WTC11 (cell line): ENCODE measurements around the gene GTF2F1. TPM values are rescaled to one million over a fixed set of nuclear protein-coding genes. Genes with fewer than 3 reads are reported as not detected.

Experiments used
- ATAC-seq: fragments of 200-7000 bp; cut with Tn5 transposase; 2 replicates; pipeline ENCODE4 v1.10.0; 2021; ENCODE audit warnings: mild to moderate bottlenecking, moderate library complexity
- CTCF ChIA-PET: fragments of 300-600 bp; sonication (Branson Sonifier 250); formaldehyde crosslinking; loops from one replicate; lab custom pipeline; 2021; ENCODE audit warnings: antibody characterized with exemption; lab: Charles Lee
- POLR2A ChIA-PET: fragments of 350-600 bp; sonication (Branson Sonifier 250); formaldehyde crosslinking; loops from one replicate; lab custom pipeline; 2021; ENCODE audit warnings: antibody characterized with exemption; lab: Charles Lee
- DNase-seq: peaks from one replicate; pipeline ENCODE4 v3.0.0; 2021; ENCODE audit warnings: low spot score
- H3K27ac Mint-ChIP-seq: 2 replicates; pipeline ENCODE4 v1.8.0; 2021; ENCODE audit warnings: mixed read lengths
- H3K27me3 Mint-ChIP-seq: 2 replicates; pipeline ENCODE4 v1.8.0; 2021; ENCODE audit warnings: low read depth, mild to moderate bottlenecking, moderate library complexity, mixed read lengths
- H3K36me3 Mint-ChIP-seq: 2 replicates; pipeline ENCODE4 v1.8.0; 2021; ENCODE audit warnings: mixed read lengths
- H3K4me1 Mint-ChIP-seq: 2 replicates; pipeline ENCODE4 v1.8.0; 2022; ENCODE audit warnings: mixed read lengths
- H3K4me3 Mint-ChIP-seq: 2 replicates; pipeline ENCODE4 v1.8.0; 2021; ENCODE audit warnings: mild to moderate bottlenecking, moderate library complexity, mixed read lengths
- H3K9me3 Mint-ChIP-seq: 2 replicates; pipeline ENCODE4 v1.8.0; 2021; ENCODE audit warnings: mixed read lengths
- CREB1 ChIP-seq: sonication (generic); formaldehyde crosslinking; IDR thresholded peaks from 2 replicates; pipeline ENCODE4 v1.8.0; 2023; ENCODE audit warnings: mild to moderate bottlenecking, missing genetic modification reagents
- EMX1 ChIP-seq: fragments of 250-450 bp; sonication (Bioruptor Pico); IDR thresholded peaks from 2 replicates; pipeline ENCODE4 v1.8.0; 2021; ENCODE audit warnings: mild to moderate bottlenecking
- NFE2L1 ChIP-seq: sonication (generic); formaldehyde crosslinking; IDR thresholded peaks from 2 replicates; pipeline ENCODE4 v1.8.1; 2023; ENCODE audit warnings: missing genetic modification reagents
- PRRX2 ChIP-seq: fragments of 250-450 bp; sonication (Bioruptor Pico); IDR thresholded peaks from 2 replicates; pipeline ENCODE4 v1.8.0; 2021; ENCODE audit warnings: mild to moderate bottlenecking
- RORB ChIP-seq: fragments of 250-450 bp; sonication (Bioruptor Pico); IDR thresholded peaks from 2 replicates; pipeline ENCODE4 v1.9.0; 2021; ENCODE audit warnings: mild to moderate bottlenecking
- TP53 ChIP-seq: sonication (generic); formaldehyde crosslinking; IDR thresholded peaks from 2 replicates; pipeline ENCODE4 v1.8.1; 2023; ENCODE audit warnings: mild to moderate bottlenecking, missing genetic modification reagents
- ZNF138 ChIP-seq: sonication (generic); formaldehyde crosslinking; conservative IDR thresholded peaks from 2 replicates; pipeline ENCODE4 v1.8.1; 2022; ENCODE audit warnings: mild to moderate bottlenecking, moderate library complexity, missing genetic modification reagents
- ZNF416 ChIP-seq: fragments of 250-450 bp; sonication (Bioruptor Pico); IDR thresholded peaks from 2 replicates; pipeline ENCODE4 v1.9.0; 2021; ENCODE audit warnings: mild to moderate bottlenecking, inconsistent platforms
- ZNF671 ChIP-seq: fragments of 250-450 bp; sonication (Bioruptor Pico); IDR thresholded peaks from 2 replicates; pipeline ENCODE4 v1.8.0; 2021; ENCODE audit warnings: mild to moderate bottlenecking
- total RNA-seq: library from RNA; stranded (reverse); gene quantifications from 3 replicates; pipeline ENCODE4 v1.2.3, GENCODE V29; 2021
- TF ChIP-seq, protein P1 (sequence below): fragments of 200-600 bp; IDR thresholded peaks from 2 replicates; pipeline ENCODE4 v1.8.0; 2022; ENCODE audit warnings: antibody characterized with exemption
- TF ChIP-seq, protein P2 (sequence below): fragments of 250-450 bp; sonication (Bioruptor Pico); IDR thresholded peaks from 2 replicates; pipeline ENCODE4 v1.8.0; 2021; ENCODE audit warnings: mild to moderate bottlenecking
- TF ChIP-seq, protein P3 (sequence below): sonication (generic); formaldehyde crosslinking; IDR thresholded peaks from 2 replicates; pipeline ENCODE4 v1.8.0; 2023; ENCODE audit warnings: missing genetic modification reagents
- TF ChIP-seq, protein P4 (sequence below): fragments of 250-450 bp; sonication (Bioruptor Pico); conservative IDR thresholded peaks from 2 replicates; pipeline ENCODE4 v1.9.0; 2021; ENCODE audit warnings: mild to moderate bottlenecking
- TF ChIP-seq, protein P5 (sequence below): sonication (generic); formaldehyde crosslinking; IDR thresholded peaks from 2 replicates; pipeline ENCODE4 v1.8.0; 2022; ENCODE audit warnings: mild to moderate bottlenecking, missing genetic modification reagents
- TF ChIP-seq, protein P6 (sequence below): fragments of 250-450 bp; sonication (Bioruptor Pico); IDR thresholded peaks from 2 replicates; pipeline ENCODE4 v1.9.0; 2021; ENCODE audit warnings: mild to moderate bottlenecking

The GTF2F1 gene
- total RNA-seq, 1 experiment from 2014 or later: 62.4 TPM

DNA sequence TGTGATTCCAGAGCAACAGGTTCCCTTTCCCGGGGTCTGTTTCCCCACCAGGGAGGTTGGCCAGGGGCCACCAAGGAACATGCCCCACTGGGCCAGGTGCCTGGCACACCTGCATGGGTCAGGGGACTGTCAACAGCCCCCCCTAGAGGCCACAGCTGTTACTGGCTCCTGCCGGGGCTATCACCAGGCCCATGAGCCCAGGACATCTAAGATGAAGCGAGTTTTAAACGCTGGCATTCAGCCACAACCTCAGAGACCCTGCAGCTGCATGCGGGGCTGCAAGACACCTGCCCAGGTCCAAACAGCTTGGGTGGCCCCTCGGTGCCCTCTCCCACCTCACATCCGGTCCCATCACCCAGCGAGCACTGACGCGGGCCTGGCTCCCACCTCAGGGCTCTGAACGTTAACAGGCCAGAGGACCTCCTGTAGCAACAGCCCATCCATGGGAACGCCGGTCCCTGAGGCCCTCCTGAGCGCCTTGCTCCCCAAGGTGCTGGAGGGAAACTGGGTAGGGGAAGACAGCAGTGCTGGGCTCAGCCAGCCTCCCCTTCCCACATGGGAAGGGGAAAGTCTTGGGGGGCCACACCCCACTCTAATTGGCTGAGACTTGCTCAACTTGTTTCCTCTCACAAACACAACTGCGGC, 19.6 kb upstream of the GTF2F1 start:
- no peak overlapping the region for H3K27ac Mint-ChIP-seq
- POLR2A ChIA-PET: interaction anchor here (1.0 to 1.3 kb wide), 3 partner anchors 13 to 34 kb away, joined by 3 to 4 read pairs (median 3); partner anchors contain the start of gene KHSRP
- peak; percentile 87 for DNase-seq

DNA sequence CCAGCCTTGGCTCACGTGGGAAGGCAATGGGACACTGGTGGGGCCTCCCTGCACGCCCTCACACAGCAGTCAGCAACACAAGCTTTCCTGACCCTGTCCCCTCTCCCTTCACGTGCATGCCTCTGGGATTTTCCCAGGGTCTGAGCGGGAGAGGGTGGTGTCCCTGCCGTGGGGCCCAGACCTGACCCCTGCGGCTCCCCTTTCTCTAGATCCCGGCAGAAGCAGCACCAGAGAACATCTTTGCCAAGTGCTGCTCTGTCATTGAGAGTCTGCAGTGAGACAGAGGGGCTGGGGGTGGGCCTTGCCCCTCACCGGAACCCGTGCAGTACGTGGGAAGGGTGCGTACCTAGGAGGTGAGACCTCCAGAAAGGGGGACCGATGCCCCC, 19.1 kb upstream of the GTF2F1 start:
- Mint-ChIP-seq H3K27ac (no peak overlapping the region), H3K9me3 (no peaks in the 10 kb centered on the region), H3K4me1 (peaks cover 7% of the 10 kb centered on the region), H3K36me3 (peaks cover 20% of the 10 kb centered on the region), H3K4me3 (no peak overlapping the region), H3K27me3 (no peaks in the 10 kb centered on the region)
- DNase-seq (no peak), ATAC-seq (peak; percentile 10)
- ChIA-PET CTCF (interaction anchor here (0.7 to 1.6 kb wide), 12 partner anchors 9 to 194 kb away, joined by 3 to 13 read pairs (median 4); partner anchors contain the start of genes ALKBH7, CLPP and KHSRP), POLR2A (interaction anchor here (0.5 to 1.3 kb wide), 4 partner anchors 13 to 1540 kb away, joined by 3 to 4 read pairs (median 4); partner anchors contain the start of gene KHSRP)
- TF ChIP-seq PRRX2 (CRISPR knock-in tag) (0 out of 2 replicates have a peak, but pooled peaks have one; percentile 12), ZNF671 (CRISPR knock-in tag) (peak; percentile 3; the same call in 1 of the 2 replicates), EMX1 (CRISPR knock-in tag) (peak; percentile 51; the same call in 1 of the 2 replicates), TP53 (CRISPR knock-in tag) (0 out of 2 replicates have a peak, but pooled peaks have one; percentile 18), RORB (no peak), ZNF138 (CRISPR knock-in tag) (0 out of 2 replicates have a peak, but pooled peaks have one; percentile 2)
- TF ChIP-seq, protein P1, sequence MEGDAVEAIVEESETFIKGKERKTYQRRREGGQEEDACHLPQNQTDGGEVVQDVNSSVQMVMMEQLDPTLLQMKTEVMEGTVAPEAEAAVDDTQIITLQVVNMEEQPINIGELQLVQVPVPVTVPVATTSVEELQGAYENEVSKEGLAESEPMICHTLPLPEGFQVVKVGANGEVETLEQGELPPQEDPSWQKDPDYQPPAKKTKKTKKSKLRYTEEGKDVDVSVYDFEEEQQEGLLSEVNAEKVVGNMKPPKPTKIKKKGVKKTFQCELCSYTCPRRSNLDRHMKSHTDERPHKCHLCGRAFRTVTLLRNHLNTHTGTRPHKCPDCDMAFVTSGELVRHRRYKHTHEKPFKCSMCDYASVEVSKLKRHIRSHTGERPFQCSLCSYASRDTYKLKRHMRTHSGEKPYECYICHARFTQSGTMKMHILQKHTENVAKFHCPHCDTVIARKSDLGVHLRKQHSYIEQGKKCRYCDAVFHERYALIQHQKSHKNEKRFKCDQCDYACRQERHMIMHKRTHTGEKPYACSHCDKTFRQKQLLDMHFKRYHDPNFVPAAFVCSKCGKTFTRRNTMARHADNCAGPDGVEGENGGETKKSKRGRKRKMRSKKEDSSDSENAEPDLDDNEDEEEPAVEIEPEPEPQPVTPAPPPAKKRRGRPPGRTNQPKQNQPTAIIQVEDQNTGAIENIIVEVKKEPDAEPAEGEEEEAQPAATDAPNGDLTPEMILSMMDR: no peak
- TF ChIP-seq, protein P2, sequence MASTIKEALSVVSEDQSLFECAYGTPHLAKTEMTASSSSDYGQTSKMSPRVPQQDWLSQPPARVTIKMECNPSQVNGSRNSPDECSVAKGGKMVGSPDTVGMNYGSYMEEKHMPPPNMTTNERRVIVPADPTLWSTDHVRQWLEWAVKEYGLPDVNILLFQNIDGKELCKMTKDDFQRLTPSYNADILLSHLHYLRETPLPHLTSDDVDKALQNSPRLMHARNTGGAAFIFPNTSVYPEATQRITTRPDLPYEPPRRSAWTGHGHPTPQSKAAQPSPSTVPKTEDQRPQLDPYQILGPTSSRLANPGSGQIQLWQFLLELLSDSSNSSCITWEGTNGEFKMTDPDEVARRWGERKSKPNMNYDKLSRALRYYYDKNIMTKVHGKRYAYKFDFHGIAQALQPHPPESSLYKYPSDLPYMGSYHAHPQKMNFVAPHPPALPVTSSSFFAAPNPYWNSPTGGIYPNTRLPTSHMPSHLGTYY (CRISPR knock-in tag): peak; percentile 86
- TF ChIP-seq, protein P3, sequence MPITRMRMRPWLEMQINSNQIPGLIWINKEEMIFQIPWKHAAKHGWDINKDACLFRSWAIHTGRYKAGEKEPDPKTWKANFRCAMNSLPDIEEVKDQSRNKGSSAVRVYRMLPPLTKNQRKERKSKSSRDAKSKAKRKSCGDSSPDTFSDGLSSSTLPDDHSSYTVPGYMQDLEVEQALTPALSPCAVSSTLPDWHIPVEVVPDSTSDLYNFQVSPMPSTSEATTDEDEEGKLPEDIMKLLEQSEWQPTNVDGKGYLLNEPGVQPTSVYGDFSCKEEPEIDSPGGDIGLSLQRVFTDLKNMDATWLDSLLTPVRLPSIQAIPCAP (CRISPR knock-in tag): 0 out of 2 replicates have a peak, but pooled peaks have one; percentile 7
- TF ChIP-seq, protein P4, sequence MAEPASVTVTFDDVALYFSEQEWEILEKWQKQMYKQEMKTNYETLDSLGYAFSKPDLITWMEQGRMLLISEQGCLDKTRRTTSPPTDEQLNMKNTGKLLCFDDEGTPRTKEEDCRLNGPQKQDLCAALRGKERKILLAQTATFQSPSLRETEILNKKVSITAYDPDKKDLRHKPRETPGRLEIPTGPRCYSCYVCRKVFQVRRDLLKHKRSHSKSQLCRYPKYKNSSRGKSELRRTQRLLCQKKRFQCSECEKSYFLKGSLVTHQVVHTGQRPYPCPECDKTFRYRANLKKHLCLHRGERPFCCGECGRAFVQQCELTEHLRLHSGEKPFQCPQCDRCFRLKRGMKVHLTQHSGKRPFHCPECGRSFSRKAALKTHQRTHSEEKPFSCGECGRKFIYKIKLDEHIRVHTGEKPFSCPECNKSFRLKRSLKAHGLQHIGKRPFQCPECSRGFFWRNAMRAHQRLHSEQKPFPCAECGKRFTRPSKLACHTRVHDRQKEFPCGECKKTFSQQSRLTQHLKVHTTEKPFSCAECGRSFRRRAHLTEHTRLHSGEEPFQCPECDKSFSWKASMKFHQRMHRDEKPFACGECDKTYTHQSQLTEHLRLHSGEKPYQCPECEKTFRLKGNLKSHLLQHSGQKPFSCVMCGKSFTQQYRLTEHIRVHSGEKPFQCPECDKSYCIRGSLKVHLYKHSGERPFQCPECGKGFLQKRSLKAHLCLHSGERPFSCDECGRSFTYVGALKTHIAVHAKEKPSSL (CRISPR knock-in tag): no peak
- TF ChIP-seq, protein P5, sequence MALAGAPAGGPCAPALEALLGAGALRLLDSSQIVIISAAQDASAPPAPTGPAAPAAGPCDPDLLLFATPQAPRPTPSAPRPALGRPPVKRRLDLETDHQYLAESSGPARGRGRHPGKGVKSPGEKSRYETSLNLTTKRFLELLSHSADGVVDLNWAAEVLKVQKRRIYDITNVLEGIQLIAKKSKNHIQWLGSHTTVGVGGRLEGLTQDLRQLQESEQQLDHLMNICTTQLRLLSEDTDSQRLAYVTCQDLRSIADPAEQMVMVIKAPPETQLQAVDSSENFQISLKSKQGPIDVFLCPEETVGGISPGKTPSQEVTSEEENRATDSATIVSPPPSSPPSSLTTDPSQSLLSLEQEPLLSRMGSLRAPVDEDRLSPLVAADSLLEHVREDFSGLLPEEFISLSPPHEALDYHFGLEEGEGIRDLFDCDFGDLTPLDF (CRISPR knock-in tag): no peak
- TF ChIP-seq, all 79 proteins: peak for 7

More for the DNA sequence above, 19.6 kb upstream of the GTF2F1 start:
- TF ChIP-seq, protein P1: peak; percentile 86
- TF ChIP-seq, protein P6, sequence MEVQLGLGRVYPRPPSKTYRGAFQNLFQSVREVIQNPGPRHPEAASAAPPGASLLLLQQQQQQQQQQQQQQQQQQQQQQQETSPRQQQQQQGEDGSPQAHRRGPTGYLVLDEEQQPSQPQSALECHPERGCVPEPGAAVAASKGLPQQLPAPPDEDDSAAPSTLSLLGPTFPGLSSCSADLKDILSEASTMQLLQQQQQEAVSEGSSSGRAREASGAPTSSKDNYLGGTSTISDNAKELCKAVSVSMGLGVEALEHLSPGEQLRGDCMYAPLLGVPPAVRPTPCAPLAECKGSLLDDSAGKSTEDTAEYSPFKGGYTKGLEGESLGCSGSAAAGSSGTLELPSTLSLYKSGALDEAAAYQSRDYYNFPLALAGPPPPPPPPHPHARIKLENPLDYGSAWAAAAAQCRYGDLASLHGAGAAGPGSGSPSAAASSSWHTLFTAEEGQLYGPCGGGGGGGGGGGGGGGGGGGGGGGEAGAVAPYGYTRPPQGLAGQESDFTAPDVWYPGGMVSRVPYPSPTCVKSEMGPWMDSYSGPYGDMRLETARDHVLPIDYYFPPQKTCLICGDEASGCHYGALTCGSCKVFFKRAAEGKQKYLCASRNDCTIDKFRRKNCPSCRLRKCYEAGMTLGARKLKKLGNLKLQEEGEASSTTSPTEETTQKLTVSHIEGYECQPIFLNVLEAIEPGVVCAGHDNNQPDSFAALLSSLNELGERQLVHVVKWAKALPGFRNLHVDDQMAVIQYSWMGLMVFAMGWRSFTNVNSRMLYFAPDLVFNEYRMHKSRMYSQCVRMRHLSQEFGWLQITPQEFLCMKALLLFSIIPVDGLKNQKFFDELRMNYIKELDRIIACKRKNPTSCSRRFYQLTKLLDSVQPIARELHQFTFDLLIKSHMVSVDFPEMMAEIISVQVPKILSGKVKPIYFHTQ: 0 out of 2 replicates have a peak, but pooled peaks have one; percentile 15
- TF ChIP-seq NFE2L1 (CRISPR knock-in tag): no peak
- 0 out of 2 replicates have a peak, but pooled peaks have one; percentile 18 for TF ChIP-seq CREB1 (CRISPR knock-in tag)
- 0 out of 2 replicates have a peak, but pooled peaks have one; percentile 1 for TF ChIP-seq ZNF138 (CRISPR knock-in tag)
- TF ChIP-seq ZNF416 (CRISPR knock-in tag): peak; percentile 9; the same call in 1 of the 2 replicates
- Mint-ChIP-seq H3K36me3 (peaks cover 26% of the 10 kb centered on the region), H3K4me1 (peaks cover 7% of the 10 kb centered on the region), H3K9me3 (no peaks in the 10 kb centered on the region), H3K4me3 (no peak overlapping the region), H3K27me3 (no peaks in the 10 kb centered on the region)
- CTCF ChIA-PET: interaction anchor here (0.6 to 1.6 kb wide), 13 partner anchors 9 to 194 kb away, joined by 3 to 13 read pairs (median 4); partner anchors contain the start of genes ALKBH7, CLPP and KHSRP
- peak; percentile 88 for ATAC-seq
